ENCODE data around the gene EYS. TPM values are rescaled to one million over a fixed set of nuclear protein-coding genes. Genes with fewer than 3 reads are reported as not detected.
"Not testable (repeated sequence)": the region's sequence is repeated elsewhere in the genome, so short reads cannot be mapped to it uniquely, and the experiment has no call there.

Gene EYS
- total and polyA plus RNA-seq, 2 donors, result 4.4 TPM; not detected in 1

DNA sequence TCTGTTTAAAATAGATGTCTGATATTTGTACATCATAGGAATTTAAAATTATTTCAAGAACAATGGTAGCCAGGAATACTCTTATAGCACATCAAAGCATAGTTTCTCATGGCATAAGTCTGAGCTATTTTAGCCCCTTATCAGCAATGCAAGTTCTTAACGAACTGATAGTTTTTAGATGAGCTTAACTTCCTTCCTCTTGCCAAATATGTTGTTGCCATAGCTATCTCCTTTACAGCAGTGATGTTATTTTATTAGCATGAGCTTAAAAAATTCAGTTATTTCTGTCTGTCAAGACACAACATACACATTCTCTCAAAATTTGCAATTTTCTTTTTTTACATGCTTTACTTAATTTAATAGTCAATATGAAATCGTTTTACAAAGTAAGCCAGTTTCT is 1204.2 kb downstream of the EYS start:
- H3K27ac ChIP-seq (ENCODE audit: low read depth), result no peak overlapping the region
- no peaks in the 10 kb centered on the region for H3K4me1 ChIP-seq (ENCODE audit: insufficient read depth)
- H3K4me3 ChIP-seq (ENCODE audit: low read depth, low read length), result no peak overlapping the region
- no peak for DNase-seq (ENCODE audit: extremely low spot score)
- WGBS, result 12% methylated on average over 2 of the region's 2 CpGs
- H3K36me3 ChIP-seq (ENCODE audit: insufficient read depth), result no peaks in the 10 kb centered on the region

DNA sequence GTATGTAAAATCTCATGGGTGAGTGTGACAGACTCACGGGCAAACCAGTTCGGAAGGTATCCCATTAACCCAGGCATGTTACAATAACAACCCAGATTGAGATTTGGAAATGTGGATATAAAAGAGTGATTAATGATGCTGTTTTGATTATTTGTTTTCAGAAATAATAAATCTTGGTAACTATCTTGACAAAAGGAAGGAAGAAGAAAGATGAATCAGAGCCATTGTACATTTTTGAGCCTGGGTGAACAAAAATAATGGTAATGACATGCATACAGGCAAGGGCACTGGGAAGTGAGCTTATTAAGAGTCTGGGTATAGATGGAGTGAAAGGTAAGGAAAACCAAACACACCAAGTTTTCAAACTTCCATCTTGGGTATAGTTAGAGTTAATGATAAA is 1209.4 kb downstream of the EYS start:
- no peaks in the 10 kb centered on the region for H3K36me3 ChIP-seq (ENCODE audit: insufficient read depth)
- H3K27ac ChIP-seq (ENCODE audit: low read depth), result no peak overlapping the region
- WGBS, result 89% methylated on average over 2 of the region's 2 CpGs
- no peak overlapping the region for H3K4me3 ChIP-seq (ENCODE audit: low read depth, low read length)
- DNase-seq (ENCODE audit: extremely low spot score), result no peak
- H3K4me1 ChIP-seq (ENCODE audit: insufficient read depth), result no peaks in the 10 kb centered on the region

DNA sequence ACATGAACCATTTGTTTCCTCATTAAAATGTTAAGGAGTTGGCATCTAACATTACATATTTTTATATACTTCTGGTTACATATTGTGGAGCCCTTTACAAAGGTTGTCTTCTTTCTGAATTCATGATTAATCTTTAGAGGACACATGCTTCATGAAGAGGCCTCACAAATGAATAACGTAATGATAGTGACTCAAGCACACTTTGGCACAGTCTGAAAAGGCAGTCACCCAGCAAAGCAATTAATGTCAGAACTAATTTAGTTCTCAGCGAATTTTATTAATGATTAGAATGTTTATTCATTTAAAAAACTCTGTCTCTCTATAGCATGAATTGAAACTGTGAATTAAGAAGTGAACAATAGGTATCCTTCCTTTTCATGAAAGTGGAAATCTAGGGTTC is 1217.3 kb downstream of the EYS start:
- DNase-seq (ENCODE audit: extremely low spot score), result no peak
- Histone ChIP-seq H3K27ac (ENCODE audit: low read depth) (no peak overlapping the region), H3K36me3 (ENCODE audit: insufficient read depth) (no peaks in the 10 kb centered on the region), H3K4me3 (ENCODE audit: low read depth, low read length) (no peak overlapping the region), H3K4me1 (ENCODE audit: insufficient read depth) (no peaks in the 10 kb centered on the region)
- 79% methylated on average over 2 of the region's 2 CpGs for WGBS

DNA sequence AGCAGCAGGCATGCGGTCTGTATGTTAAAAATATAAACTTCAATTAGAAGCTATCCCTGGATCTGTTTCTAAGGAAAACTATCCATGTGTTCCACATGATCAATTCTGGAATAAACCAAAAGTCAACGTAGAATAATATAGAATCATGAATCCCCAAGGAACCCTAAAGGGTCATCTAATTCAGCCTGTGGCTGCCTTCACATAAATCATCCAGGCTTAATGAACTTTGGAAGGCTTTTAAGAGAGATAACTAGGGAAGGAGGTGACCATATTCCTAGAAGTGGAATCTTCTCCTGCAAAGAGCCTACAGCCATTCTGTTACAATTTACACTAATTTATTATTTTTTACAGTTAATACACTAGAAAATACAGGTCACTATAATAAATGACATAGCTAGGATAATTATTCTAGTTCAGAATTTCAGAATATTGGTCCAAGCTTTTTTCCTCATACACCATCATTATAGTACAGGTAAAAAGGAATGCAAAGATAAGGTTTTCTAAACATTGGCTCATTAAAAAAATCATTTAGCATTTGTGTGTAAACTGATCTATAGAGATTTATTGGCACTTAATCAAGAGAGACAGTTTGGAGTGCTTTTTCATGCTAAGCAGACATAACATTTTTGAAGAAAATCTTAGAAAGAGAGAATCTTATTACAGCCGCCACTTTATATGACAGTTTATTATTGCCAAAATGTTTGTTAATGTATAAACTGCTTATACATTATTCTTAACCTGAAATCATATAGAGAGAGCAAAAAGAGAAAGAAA is 1220.3 kb downstream of the EYS start:
- DNase-seq (ENCODE audit: extremely low spot score), result no peak
- no peaks in the 10 kb centered on the region for H3K4me1 ChIP-seq (ENCODE audit: insufficient read depth)
- H3K4me3 ChIP-seq (ENCODE audit: low read depth, low read length), result no peak overlapping the region
- H3K27ac ChIP-seq (ENCODE audit: low read depth), result no peak overlapping the region
- 80% methylated on average over 3 of the region's 3 CpGs for WGBS
- H3K36me3 ChIP-seq (ENCODE audit: insufficient read depth), result no peaks in the 10 kb centered on the region

DNA sequence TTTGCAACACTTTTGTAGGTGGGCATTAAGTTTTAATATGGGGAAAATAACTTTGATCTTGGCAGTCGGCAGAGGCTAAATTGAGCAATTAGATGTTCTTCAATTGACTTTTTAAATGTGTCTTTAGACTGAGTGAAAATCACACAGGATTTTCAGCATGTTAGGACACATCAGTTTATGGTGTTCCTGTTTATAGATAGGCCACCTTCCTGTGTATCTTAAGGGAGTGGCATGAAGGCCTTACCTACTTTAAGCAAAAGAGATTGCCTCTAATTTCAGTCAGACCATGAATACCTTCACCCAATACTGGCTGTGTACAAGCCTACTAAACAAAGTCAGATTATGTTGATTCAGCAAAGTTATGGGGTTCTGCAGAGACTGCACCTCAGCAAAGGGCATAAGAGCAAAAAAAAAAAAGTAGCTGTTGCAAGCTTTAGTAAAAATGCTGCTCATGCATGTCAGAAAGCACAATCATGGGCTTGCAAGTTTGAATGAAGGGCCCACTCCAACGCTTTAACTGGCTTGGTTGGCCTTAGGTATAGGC is 1223.0 kb downstream of the EYS start:
- no peak overlapping the region for H3K27ac ChIP-seq (ENCODE audit: low read depth)
- H3K4me3 ChIP-seq (ENCODE audit: low read depth, low read length), result no peak overlapping the region
- no peaks in the 10 kb centered on the region for H3K36me3 ChIP-seq (ENCODE audit: insufficient read depth)
- WGBS, result 81% methylated on average over 2 of the region's 2 CpGs
- DNase-seq (ENCODE audit: extremely low spot score), result no peak
- H3K4me1 ChIP-seq (ENCODE audit: insufficient read depth), result no peaks in the 10 kb centered on the region

DNA sequence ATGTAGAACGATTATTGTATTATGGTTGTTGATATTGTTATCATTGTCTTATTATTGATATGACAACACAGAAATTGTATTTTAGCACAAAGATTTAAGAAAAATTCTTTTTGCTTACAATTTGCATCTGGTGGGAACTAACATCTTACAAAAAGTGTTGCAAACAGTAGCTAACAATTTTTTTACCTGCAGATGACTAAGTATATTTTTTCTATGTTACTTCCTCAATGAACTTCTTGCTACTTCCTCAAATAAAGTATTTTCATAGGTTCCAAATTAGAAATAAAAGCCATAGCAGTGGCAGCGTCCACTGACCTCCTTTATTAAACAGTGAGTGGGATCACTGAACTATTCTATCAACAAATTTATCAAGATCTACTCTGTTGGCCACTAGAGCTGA is 1224.4 kb downstream of the EYS start:
- Histone ChIP-seq H3K4me3 (ENCODE audit: low read depth, low read length) (no peak overlapping the region), H3K27ac (ENCODE audit: low read depth) (no peak overlapping the region), H3K36me3 (ENCODE audit: insufficient read depth) (no peaks in the 10 kb centered on the region), H3K4me1 (ENCODE audit: insufficient read depth) (no peaks in the 10 kb centered on the region)
- WGBS, result 83% methylated on average over 2 of the region's 2 CpGs
- no peak for DNase-seq (ENCODE audit: extremely low spot score)

DNA sequence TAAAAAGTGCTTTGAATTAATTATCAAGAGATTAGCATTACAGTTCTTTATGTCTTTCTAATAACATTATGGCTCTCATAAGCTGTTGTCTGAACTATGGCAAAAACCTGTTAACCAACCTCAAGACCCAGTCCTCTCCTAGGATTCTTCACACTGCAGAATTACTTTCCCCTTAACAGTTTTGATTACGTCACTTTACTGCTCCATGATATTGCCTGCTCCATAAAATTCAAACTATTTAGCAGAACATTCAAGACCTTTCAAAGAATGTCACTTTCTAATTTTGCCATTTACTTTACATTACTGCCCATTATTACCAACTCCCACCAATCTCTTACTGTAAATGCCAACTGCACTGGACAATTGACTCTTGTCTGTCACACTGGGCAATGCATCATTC is 1227.9 kb downstream of the EYS start:
- Histone ChIP-seq H3K4me3 (ENCODE audit: low read depth, low read length) (no peak overlapping the region), H3K4me1 (ENCODE audit: insufficient read depth) (no peaks in the 10 kb centered on the region), H3K36me3 (ENCODE audit: insufficient read depth) (no peaks in the 10 kb centered on the region), H3K27ac (ENCODE audit: low read depth) (no peak overlapping the region)
- WGBS, result 95% methylated on average over 1 of the region's 1 CpG
- DNase-seq (ENCODE audit: extremely low spot score), result no peak

DNA sequence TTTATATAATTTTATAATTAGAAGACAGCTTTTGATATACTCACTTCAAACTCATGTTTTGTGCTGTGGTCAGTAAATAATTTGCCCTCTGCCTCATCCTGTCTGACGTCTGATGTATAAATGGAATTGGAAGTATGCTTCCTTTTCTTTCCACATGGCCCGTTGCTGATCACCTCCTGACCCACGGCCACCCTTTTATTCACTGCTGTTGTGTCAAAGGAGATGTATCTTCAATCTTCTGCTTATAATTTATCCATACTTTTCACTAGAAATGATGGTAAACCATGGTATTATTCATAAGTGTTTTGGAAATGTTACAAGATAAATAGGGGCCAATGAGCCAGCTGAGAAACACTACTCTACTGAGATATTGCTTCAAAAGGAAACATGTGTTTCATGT is 1229.6 kb downstream of the EYS start:
- H3K27ac ChIP-seq (ENCODE audit: low read depth), result no peak overlapping the region
- DNase-seq (ENCODE audit: extremely low spot score), result no peak
- WGBS, result 67% methylated on average over 3 of the region's 3 CpGs
- no peaks in the 10 kb centered on the region for H3K4me1 ChIP-seq (ENCODE audit: insufficient read depth)
- H3K4me3 ChIP-seq (ENCODE audit: low read depth, low read length), result no peak overlapping the region
- no peaks in the 10 kb centered on the region for H3K36me3 ChIP-seq (ENCODE audit: insufficient read depth)

DNA sequence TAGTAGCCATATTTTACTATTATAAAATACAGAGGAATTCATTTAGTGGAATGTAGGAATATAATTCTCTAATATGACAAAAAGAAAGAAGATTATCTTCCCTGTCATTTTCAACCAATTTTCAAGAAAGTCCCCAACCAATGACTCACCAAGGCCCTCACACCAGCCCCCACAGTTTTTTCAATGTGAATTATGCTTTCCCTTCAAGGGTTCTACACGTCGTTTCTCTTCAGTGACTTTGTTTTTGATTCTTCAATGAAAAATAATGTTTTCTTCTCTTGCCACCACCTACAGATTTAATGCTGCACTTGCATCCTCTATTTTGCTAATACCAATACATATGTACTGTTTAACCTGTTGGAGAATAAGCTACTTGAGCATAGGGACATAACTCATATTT is 1230.1 kb downstream of the EYS start:
- Histone ChIP-seq H3K4me3 (ENCODE audit: low read depth, low read length) (no peak overlapping the region), H3K27ac (ENCODE audit: low read depth) (no peak overlapping the region), H3K36me3 (ENCODE audit: insufficient read depth) (no peaks in the 10 kb centered on the region), H3K4me1 (ENCODE audit: insufficient read depth) (no peaks in the 10 kb centered on the region)
- no peak for DNase-seq (ENCODE audit: extremely low spot score)
- 79% methylated on average over 2 of the region's 2 CpGs for WGBS

DNA sequence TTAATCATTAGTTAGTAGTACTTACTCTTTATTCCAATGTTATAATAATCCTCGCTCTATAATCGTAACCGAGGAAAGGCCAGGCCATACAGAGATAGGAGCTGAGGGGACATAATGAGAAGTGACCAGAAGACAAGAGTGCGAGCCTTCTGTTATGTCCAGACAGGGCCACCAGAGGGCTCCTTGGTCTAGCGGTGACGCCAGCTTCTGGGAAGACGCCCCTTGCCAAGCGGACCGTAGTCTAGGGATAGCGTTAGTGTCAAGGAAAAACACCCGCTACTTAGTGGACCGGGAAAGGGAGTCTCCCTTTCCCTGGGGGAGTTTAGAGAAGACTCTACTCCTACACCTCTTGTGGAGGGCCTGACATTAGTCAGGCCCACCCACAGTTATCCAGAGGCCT is 1237.6 kb downstream of the EYS start:
- H3K36me3 ChIP-seq (ENCODE audit: insufficient read depth); DNase-seq (ENCODE audit: extremely low spot score); H3K4me3 ChIP-seq (ENCODE audit: low read depth, low read length); H3K27ac ChIP-seq (ENCODE audit: low read depth); H3K4me1 ChIP-seq (ENCODE audit: insufficient read depth): not testable (repeated sequence)
- WGBS, result 79% methylated on average over 12 of the region's 12 CpGs

DNA sequence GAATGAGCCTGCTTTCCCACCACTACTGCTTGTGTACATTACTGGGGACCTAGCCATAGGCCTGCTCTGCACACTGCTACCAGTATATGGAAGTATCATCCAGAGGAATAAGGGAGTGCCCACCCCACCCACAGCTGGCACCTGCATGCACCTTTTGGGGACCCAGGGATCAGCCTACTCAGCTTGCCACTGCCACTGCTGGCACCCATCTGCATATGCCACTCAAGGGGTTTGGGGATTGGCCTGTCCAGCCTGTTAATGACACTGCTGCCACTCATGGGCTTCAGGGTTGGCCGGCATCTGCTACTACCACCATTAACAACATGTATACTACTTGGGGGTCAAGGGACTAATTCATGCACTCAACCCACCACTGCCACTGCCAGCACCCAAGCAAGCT is 1239.4 kb downstream of the EYS start:
- no peak for DNase-seq (ENCODE audit: extremely low spot score)
- no peak overlapping the region for H3K4me3 ChIP-seq (ENCODE audit: low read depth, low read length)
- WGBS, result 89% methylated on average over 1 of the region's 1 CpG
- H3K36me3 ChIP-seq (ENCODE audit: insufficient read depth), result no peaks in the 10 kb centered on the region
- H3K27ac ChIP-seq (ENCODE audit: low read depth), result no peak overlapping the region
- no peaks in the 10 kb centered on the region for H3K4me1 ChIP-seq (ENCODE audit: insufficient read depth)

DNA sequence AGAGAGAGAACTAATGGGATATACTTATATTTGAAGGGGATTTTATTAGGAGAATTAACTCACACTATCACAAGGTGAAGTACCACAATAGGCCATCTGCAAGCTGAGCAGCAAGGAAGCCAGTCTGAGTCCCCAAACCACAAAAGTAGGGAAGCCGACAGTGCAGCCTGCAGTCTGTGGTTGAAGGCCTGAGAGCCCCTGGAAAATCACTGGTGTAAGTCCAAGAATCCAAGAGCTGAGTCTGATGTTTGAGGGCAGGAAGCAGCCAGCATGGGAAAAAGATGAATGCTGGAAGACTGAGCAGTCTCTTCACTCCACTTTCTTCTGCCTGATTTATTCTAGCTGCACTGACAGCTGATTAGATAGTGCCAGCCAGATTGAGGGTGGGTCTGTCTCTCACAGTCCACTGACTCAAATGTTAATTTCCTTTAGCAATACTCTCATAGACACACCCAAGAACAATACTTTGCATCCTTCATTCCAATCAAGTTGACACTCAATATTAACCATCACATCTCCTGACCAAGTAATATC is 1247.5 kb downstream of the EYS start:
- 84% methylated on average over 1 of the region's 1 CpG for WGBS
- H3K27ac ChIP-seq (ENCODE audit: low read depth), result no peak overlapping the region
- no peaks in the 10 kb centered on the region for H3K36me3 ChIP-seq (ENCODE audit: insufficient read depth)
- no peak overlapping the region for H3K4me3 ChIP-seq (ENCODE audit: low read depth, low read length)
- H3K4me1 ChIP-seq (ENCODE audit: insufficient read depth), result no peaks in the 10 kb centered on the region
- DNase-seq (ENCODE audit: extremely low spot score), result no peak

DNA sequence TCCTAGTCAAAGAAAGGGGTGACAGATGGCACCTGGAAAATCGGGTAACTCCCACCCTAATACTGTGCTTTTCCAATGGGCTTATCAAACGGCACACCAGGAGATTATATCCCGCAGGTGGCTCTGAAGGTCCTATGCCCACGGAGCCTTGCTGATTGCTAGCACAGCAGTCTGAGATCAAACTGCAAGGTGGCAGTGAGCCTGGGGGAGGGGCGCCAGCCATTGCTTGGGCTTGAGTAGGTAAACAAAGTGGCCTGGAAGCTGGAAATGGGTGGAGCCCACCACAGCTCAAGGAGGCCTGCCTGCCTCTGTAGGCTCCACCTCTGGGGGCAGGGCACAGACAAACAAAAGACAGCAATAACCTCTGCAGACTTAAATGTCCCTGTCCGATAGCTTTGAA is 1258.9 kb downstream of the EYS start:
- H3K4me3 ChIP-seq (ENCODE audit: low read depth, low read length); H3K27ac ChIP-seq (ENCODE audit: low read depth); H3K4me1 ChIP-seq (ENCODE audit: insufficient read depth); H3K36me3 ChIP-seq (ENCODE audit: insufficient read depth); DNase-seq (ENCODE audit: extremely low spot score): not testable (repeated sequence)
- WGBS, result 94% methylated on average over 6 of the region's 6 CpGs

DNA sequence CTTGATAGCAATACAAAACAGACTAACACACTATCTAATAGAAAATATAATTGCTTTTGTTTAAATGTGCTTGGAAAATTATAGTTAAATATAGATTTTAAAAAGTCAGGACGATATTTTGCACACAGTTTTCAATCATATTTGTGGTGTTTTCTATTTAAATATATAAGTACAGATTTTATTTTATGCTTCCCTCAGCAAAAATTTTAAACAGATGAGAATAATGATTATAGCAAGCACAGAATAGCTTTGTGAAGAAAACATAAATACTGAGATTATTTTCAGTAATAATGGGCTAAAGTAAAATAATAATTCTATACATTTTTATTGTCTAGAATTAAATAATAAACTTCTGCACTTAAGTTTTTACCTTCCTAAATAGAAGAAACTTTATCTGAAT is 1262.0 kb downstream of the EYS start:
- Histone ChIP-seq H3K27ac (ENCODE audit: low read depth) (no peak overlapping the region), H3K4me1 (ENCODE audit: insufficient read depth) (no peaks in the 10 kb centered on the region), H3K36me3 (ENCODE audit: insufficient read depth) (no peaks in the 10 kb centered on the region), H3K4me3 (ENCODE audit: low read depth, low read length) (no peak overlapping the region)
- WGBS, result 74% methylated on average over 1 of the region's 1 CpG
- no peak for DNase-seq (ENCODE audit: extremely low spot score)

Data from urinary bladder (tissue), 4 donors.